GM06990 (cell line): ENCODE data around the gene PSMA8.
A peak's percentile ranks its signal among the peaks of the same experiment; 100 is the strongest.
"Not testable (repeated sequence)": the region's sequence is repeated elsewhere in the genome, so short reads cannot be mapped to it uniquely, and the experiment has no call there.

Experiments used
- DNase-seq: peaks from one replicate; pipeline ENCODE4 v3.0.0-alpha.2; 2011; ENCODE audit not compliant: insufficient read length; ENCODE audit errors: extremely low read depth
- H3K27me3 ChIP-seq: replicated peaks from 2 replicates; pipeline ENCODE4 v1.6.0; 2011; ENCODE audit warnings: low read length; ENCODE audit not compliant: control insufficient read depth, insufficient read depth
- H3K36me3 ChIP-seq: 2 replicates; pipeline ENCODE4 v1.5.1; 2011; ENCODE audit warnings: low read length; ENCODE audit not compliant: control insufficient read depth, insufficient read depth
- H3K4me3 ChIP-seq: replicated peaks from 2 replicates; pipeline ENCODE4 v1.5.1; 2011; ENCODE audit warnings: low read depth, mild to moderate bottlenecking, control low read depth, low read length
- CTCF ChIP-seq: IDR thresholded peaks from 2 replicates; pipeline ENCODE4 v1.5.1; 2011; ENCODE audit warnings: low read length, control low read depth, mild to moderate bottlenecking, inconsistent platforms; ENCODE audit not compliant: insufficient read depth, poor library complexity, severe bottlenecking

PSMA8 gene

GRCh38 chr18:26135548-26135947, 1.9 kb downstream of the PSMA8 start:
- no peak for DNase-seq
- no peaks in the 10 kb centered on the region for H3K27me3 ChIP-seq
- no peaks in the 10 kb centered on the region for H3K36me3 ChIP-seq
- no peak overlapping the region for H3K4me3 ChIP-seq
- TF ChIP-seq CTCF = no peak

DNA sequence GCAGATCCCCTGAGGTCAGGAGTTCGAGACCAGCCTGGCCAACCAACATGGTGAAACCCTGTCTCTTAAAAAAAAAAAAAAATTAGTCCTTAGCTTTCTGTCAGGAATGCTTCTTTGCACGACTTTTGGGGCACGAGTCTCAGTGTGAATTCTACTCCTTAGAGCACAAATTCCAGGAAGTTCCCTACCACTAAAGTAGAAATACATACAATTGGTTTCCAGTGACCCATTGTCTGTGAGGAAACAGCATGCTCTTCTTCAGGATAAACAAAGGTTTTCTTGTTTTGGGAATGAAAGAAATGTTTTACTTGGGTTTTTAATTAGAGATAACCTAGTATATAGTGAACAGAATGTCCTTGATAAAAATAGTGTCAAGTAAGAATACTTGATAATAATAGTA, 23.7 kb downstream of the PSMA8 start:
- no peak for DNase-seq
- H3K27me3 ChIP-seq = no peaks in the 10 kb centered on the region
- TF ChIP-seq CTCF = no peak
- H3K36me3 ChIP-seq = no peaks in the 10 kb centered on the region
- no peak overlapping the region for H3K4me3 ChIP-seq

DNA sequence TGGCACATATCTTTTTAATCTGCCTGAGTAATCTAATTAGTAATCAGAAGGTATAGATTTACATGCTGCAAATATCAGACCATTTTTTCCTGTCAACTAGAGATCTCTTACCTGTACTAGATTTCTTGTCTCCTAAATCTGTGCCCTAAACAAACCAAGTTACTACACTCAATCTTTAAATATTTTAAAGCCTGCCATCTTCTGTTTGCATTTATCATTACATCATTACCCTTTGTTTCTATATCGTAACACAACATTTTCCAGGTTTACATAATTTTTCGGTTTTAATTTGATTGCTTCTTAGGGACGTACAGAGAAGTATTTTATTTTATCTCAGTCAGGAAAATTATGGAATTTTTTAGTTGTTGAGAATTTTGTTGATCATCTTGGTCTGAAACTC, 25.7 kb downstream of the PSMA8 start:
- no peak for DNase-seq
- Histone ChIP-seq H3K27me3 (no peaks in the 10 kb centered on the region), H3K36me3 (no peaks in the 10 kb centered on the region), H3K4me3 (no peak overlapping the region)
- TF ChIP-seq CTCF = no peak

DNA sequence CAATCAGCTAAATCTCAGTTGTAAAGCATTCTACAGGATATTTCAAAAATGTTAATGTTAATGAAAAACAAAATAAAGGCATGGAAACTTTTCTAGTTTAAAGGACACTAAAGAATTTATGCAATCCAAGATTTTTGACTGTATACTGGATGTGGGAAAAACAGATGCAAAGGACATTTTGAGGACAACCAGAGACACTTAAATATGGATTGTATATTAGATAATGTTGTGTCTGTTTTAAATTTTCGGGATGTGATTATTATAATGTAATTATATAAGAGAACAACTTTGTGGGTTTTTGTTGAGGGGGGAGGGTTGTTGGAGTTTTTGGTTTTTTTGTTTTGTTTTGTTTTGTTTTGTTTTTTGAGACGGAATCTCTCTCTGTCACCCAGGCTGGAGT, 30.9 kb downstream of the PSMA8 start:
- no peak for TF ChIP-seq CTCF
- H3K27me3 ChIP-seq = no peaks in the 10 kb centered on the region
- no peaks in the 10 kb centered on the region for H3K36me3 ChIP-seq
- DNase-seq = no peak
- no peak overlapping the region for H3K4me3 ChIP-seq

DNA sequence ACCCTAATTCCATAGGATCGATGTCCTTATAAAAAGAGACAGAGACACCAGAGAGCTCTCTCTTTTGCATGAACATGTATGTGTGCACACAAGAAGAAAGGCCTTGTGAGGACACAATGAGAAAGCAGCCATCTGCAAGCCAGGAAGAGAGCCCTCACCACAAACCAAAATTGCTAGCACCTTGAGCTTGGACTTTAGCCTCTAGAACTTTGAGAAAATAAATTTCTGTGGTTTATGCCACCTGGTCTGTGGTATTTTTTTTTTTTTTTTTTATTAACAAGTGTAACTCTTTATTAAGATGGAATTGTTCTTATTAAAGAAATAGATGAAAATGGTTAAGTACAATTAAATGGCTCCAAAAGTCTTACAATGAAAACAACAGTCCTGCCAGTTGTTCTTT, 33.9 kb downstream of the PSMA8 start:
- not testable (repeated sequence) for H3K27me3 ChIP-seq, H3K36me3 ChIP-seq, H3K4me3 ChIP-seq
- DNase-seq = peak; percentile 17

DNA sequence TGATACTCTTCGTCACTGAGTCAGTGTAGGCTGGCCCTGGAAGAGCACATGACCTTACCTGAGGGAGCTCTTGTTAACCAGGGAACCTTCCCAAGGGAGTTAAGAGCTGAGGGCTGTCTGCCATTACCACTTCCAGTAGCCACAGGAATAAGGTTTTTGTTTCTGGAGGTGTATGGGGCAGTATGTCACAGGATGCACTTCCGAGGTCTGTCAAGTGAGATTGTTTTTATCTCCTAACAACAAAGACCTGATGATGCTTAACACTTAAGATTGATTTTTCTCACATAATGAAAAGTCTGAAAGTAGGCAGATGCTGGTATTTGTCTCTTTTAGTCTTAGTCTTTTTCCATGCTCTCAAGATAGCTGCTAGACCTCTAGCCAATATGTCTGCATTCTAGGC, 41.8 kb downstream of the PSMA8 start:
- H3K36me3 ChIP-seq = no peaks in the 10 kb centered on the region
- no peaks in the 10 kb centered on the region for H3K27me3 ChIP-seq
- no peak for DNase-seq
- H3K4me3 ChIP-seq = no peak overlapping the region
- TF ChIP-seq CTCF = no peak
